H1 (cell line): ENCODE results near the gene SLC25A20. TPM values are rescaled to one million over a fixed set of nuclear protein-coding genes. Genes with fewer than 3 reads are reported as not detected.

Experiments used
- CTCF ChIA-PET: fragments of 300-600 bp; sonication (Branson Sonifier 250); formaldehyde crosslinking; loops from one replicate; lab custom pipeline; 2021; ENCODE audit not compliant: partially characterized antibody; lab: Charles Lee
- POLR2A ChIA-PET: fragments of 300-600 bp; sonication (Branson Sonifier 250); formaldehyde crosslinking; loops from one replicate; lab custom pipeline; 2021; ENCODE audit warnings: inconsistent platforms; ENCODE audit not compliant: partially characterized antibody; lab: Charles Lee
- DNase-seq, 2 experiments: peaks; one replicate each; pipeline versions ENCODE4 v3.0.0 to v3.0.0-alpha.2; 2010 to 2022; ENCODE audit warnings: low spot score in 2 of 2, low read depth in 1 of 2, mixed read lengths in 1 of 2
- FAIRE-seq: peaks from 2 replicates; lab custom pipeline; 2011; peaks lifted over from hg19 to GRCh38; lab: Jason Lieb, UNC
- H2AFZ ChIP-seq: 2 replicates; pipeline ENCODE4 v1.8.1; 2012; ENCODE audit warnings: low read length, inconsistent platforms
- H2AK5ac ChIP-seq: 2 replicates; pipeline ENCODE4 v1.6.1; 2013; ENCODE audit warnings: low read depth, low read length
- H2BK120ac ChIP-seq: replicated peaks from 2 replicates; pipeline ENCODE3; 2013; ENCODE audit warnings: low read depth, low read length, inconsistent platforms
- H2BK12ac ChIP-seq: 2 replicates; pipeline ENCODE4 v1.6.1; 2013; ENCODE audit warnings: low read depth, low read length
- H2BK15ac ChIP-seq: 2 replicates; pipeline ENCODE4 v1.6.1; 2013; ENCODE audit warnings: low read length
- H2BK20ac ChIP-seq: 2 replicates; pipeline ENCODE4 v1.6.1; 2013; ENCODE audit warnings: low read length
- H2BK5ac ChIP-seq: 2 replicates; pipeline ENCODE4 v1.6.1; 2013; ENCODE audit warnings: low read depth, low read length
- H3K14ac ChIP-seq: 2 replicates; pipeline ENCODE4 v1.6.1; 2013; ENCODE audit warnings: inconsistent platforms; ENCODE audit not compliant: insufficient read length
- H3K18ac ChIP-seq: 2 replicates; pipeline ENCODE4 v1.6.1; 2013; ENCODE audit warnings: low read length; ENCODE audit errors: extremely low read depth
- H3K23ac ChIP-seq: 2 replicates; pipeline ENCODE4 v1.6.1; 2013; ENCODE audit warnings: inconsistent platforms; ENCODE audit not compliant: insufficient read length
- H3K23me2 ChIP-seq: 2 replicates; pipeline ENCODE4 v1.6.1; 2013; ENCODE audit warnings: low read depth, low read length
- H3K27ac ChIP-seq: 2 replicates; pipeline ENCODE4 v1.6.1; 2011; ENCODE audit warnings: low read depth, low read length, inconsistent platforms
- H3K27me3 ChIP-seq, 4 experiments: replicated peaks in 1 of 4; 1 replicate in 1 of 4; 2 replicates in 3 of 4; pipeline versions ENCODE4 v1.6.1 to v1.8.1; 2011 to 2013; ENCODE audit warnings: low read length in 3 of 4, mild to moderate bottlenecking in 3 of 4, inconsistent platforms in 2 of 4, mixed read lengths in 2 of 4, moderate library complexity in 1 of 4; ENCODE audit not compliant: control insufficient read depth in 3 of 4, insufficient read depth in 3 of 4; ENCODE audit errors: extremely low read depth in 1 of 4
- H3K36me3 ChIP-seq, 4 experiments: 2 replicates each; pipeline versions ENCODE4 v1.6.1 to v1.8.1; 2011 to 2013; ENCODE audit warnings: mild to moderate bottlenecking in 4 of 4, low read length in 3 of 4, moderate library complexity in 2 of 4, control low read depth in 1 of 4, inconsistent platforms in 1 of 4; ENCODE audit not compliant: insufficient read depth in 4 of 4, control insufficient read depth in 2 of 4
- H3K4ac ChIP-seq: replicated peaks from 2 replicates; pipeline ENCODE3; 2013; ENCODE audit warnings: low read length, low read depth, mixed read lengths, inconsistent platforms; ENCODE audit not compliant: insufficient read length
- H3K4me1 ChIP-seq, 4 experiments: replicated peaks in 1 of 4; 1 replicate in 1 of 4; 2 replicates in 3 of 4; pipeline versions ENCODE4 v1.6.1 to v1.8.1; 2011 to 2013; ENCODE audit warnings: low read length in 3 of 4, inconsistent platforms in 2 of 4, mixed read lengths in 1 of 4; ENCODE audit not compliant: insufficient read depth in 4 of 4, control insufficient read depth in 3 of 4
- H3K4me2 ChIP-seq, 2 experiments: 2 replicates each; pipeline versions ENCODE4 v1.6.1 to v1.8.1; 2011 to 2013; ENCODE audit warnings: low read depth in 2 of 2, low read length in 2 of 2, control low read depth in 1 of 2, inconsistent platforms in 1 of 2, mild to moderate bottlenecking in 1 of 2; ENCODE audit not compliant: insufficient read depth in 1 of 2
- H3K4me3 ChIP-seq, 4 experiments: fragments of 200-600, 300-600 bp in 1 of 4; sonication (generic), shearing (Covaris generic), sonication (Bioruptor Twin) in 1 of 4; 2 replicates each; pipeline versions ENCODE4 v1.5.1 to v1.8.1; 2011 to 2016; ENCODE audit warnings: low read length in 4 of 4, low read depth in 3 of 4, control low read depth in 2 of 4, inconsistent platforms in 2 of 4, mild to moderate bottlenecking in 2 of 4, mixed read lengths in 1 of 4, moderate library complexity in 1 of 4; ENCODE audit not compliant: insufficient read depth in 2 of 4; ENCODE audit errors: extremely low read depth in 1 of 4
- H3K56ac ChIP-seq: replicated peaks from 2 replicates; pipeline ENCODE3; 2013; ENCODE audit warnings: low read depth, mild to moderate bottlenecking, mixed read lengths, low read length, inconsistent platforms; ENCODE audit not compliant: insufficient read length
- H3K79me1 ChIP-seq: 2 replicates; pipeline ENCODE4 v1.6.1; 2013; ENCODE audit warnings: low read depth, low read length, control low read depth
- H3K79me2 ChIP-seq, 2 experiments: 2 replicates each; pipeline versions ENCODE4 v1.6.1 to v1.8.1; 2012 to 2013; ENCODE audit warnings: low read length in 2 of 2, mild to moderate bottlenecking in 2 of 2, inconsistent platforms in 1 of 2; ENCODE audit not compliant: insufficient read depth in 2 of 2, control insufficient read depth in 1 of 2
- H3K9ac ChIP-seq, 4 experiments: replicated peaks in 1 of 4; 1 replicate in 1 of 4; 2 replicates in 3 of 4; pipeline versions ENCODE4 v1.6.1 to v1.8.1; 2011 to 2013; ENCODE audit warnings: low read depth in 3 of 4, low read length in 3 of 4, control low read depth in 2 of 4, mild to moderate bottlenecking in 2 of 4, moderate library complexity in 2 of 4, inconsistent platforms in 1 of 4; ENCODE audit errors: extremely low read depth in 1 of 4
- H3K9me3 ChIP-seq, 2 experiments: 2 replicates each; pipeline versions ENCODE4 v1.6.1 to v1.8.1; 2012 to 2013; ENCODE audit warnings: mild to moderate bottlenecking in 2 of 2, moderate library complexity in 2 of 2, control low read depth in 1 of 2, inconsistent platforms in 1 of 2, low read depth in 1 of 2, low read length in 1 of 2, mixed read lengths in 1 of 2; ENCODE audit not compliant: insufficient read depth in 2 of 2
- H4K20me1 ChIP-seq, 2 experiments: replicated peaks in 1 of 2; 2 replicates each; pipeline versions ENCODE3 to v1.8.1; 2011 to 2013; ENCODE audit warnings: inconsistent platforms in 2 of 2, low read length in 2 of 2, mild to moderate bottlenecking in 1 of 2; ENCODE audit not compliant: insufficient read depth in 2 of 2, control insufficient read depth in 1 of 2
- H4K5ac ChIP-seq: 2 replicates; pipeline ENCODE4 v1.6.1; 2013; ENCODE audit warnings: low read length, low read depth, mixed read lengths, inconsistent platforms; ENCODE audit not compliant: insufficient read length
- H4K8ac ChIP-seq: 2 replicates; pipeline ENCODE4 v1.8.0; 2013; ENCODE audit warnings: mild to moderate bottlenecking, moderate library complexity, low read length, inconsistent platforms; ENCODE audit not compliant: insufficient read depth; ENCODE audit errors: extremely low read depth
- H4K91ac ChIP-seq: replicated peaks from 2 replicates; pipeline ENCODE3; 2013; ENCODE audit warnings: low read length, mixed read lengths, inconsistent platforms; ENCODE audit not compliant: insufficient read length
- EGR1 ChIP-seq: IDR thresholded peaks from 2 replicates; pipeline ENCODE4 v1.6.1; 2011; ENCODE audit warnings: low read depth, low read length, borderline replicate concordance
- MAFK ChIP-seq: IDR thresholded peaks from 2 replicates; pipeline ENCODE4 v1.6.1; 2012; ENCODE audit warnings: low read depth, mild to moderate bottlenecking, improper control_type of control experiment, low read length
- POLR2AphosphoS5 ChIP-seq: IDR thresholded peaks from 2 replicates; pipeline ENCODE4 v1.6.1; 2011; ENCODE audit warnings: low read depth, low read length
- RNF2 ChIP-seq: fragments of 200-900, 300-1000 bp; sonication (generic); IDR thresholded peaks from 2 replicates; pipeline ENCODE4 v1.7.1; 2016; ENCODE audit warnings: borderline replicate concordance, low read depth, mild to moderate bottlenecking, antibody characterized with exemption, low read length; ENCODE audit not compliant: poor library complexity, severe bottlenecking; ENCODE audit errors: missing control alignments
- RXRA ChIP-seq: IDR thresholded peaks from 2 replicates; pipeline ENCODE4 v1.6.1; 2011; ENCODE audit warnings: low read depth, mild to moderate bottlenecking, low read length, moderate library complexity; ENCODE audit not compliant: insufficient read depth
- SIRT6 ChIP-seq: IDR thresholded peaks from one replicate; pipeline ENCODE4 v1.7.1; 2012; ENCODE audit warnings: low read length, inconsistent platforms
- SP4 ChIP-seq: IDR thresholded peaks from 2 replicates; pipeline ENCODE4 v1.6.1; 2012; ENCODE audit warnings: low read length, inconsistent platforms
- TBP ChIP-seq: IDR thresholded peaks from 2 replicates; pipeline ENCODE4 v1.6.1; 2011; ENCODE audit warnings: low read depth, low read length, improper control_type of control experiment
- TCF12 ChIP-seq: IDR thresholded peaks from 2 replicates; pipeline ENCODE4 v1.6.1; 2011; ENCODE audit warnings: low read depth, mild to moderate bottlenecking, low read length
- YY1 ChIP-seq: IDR thresholded peaks from 2 replicates; pipeline ENCODE4 v1.6.1; 2011; ENCODE audit warnings: low read depth, mild to moderate bottlenecking, low read length
- WGBS, 2 experiments: shearing (Covaris generic) in 1 of 2; methylation state at CpG; one replicate each; pipeline versions ENCODE4 v1.1.6 to v1.1.7; 2013 to 2015; ENCODE audit warnings: low lambda C conversion rate in 2 of 2, mixed read lengths in 2 of 2, inconsistent platforms in 1 of 2, low coverage in 1 of 2, missing lambda C conversion rate in 1 of 2; ENCODE audit not compliant: insufficient replicate concordance in 2 of 2, insufficient coverage in 1 of 2, insufficient read length in 1 of 2; ENCODE audit errors: extremely low coverage in 1 of 2, missing lambda C conversion rate in 1 of 2; 5-methylcytosine and 5-hydroxymethylcytosine counted together
- polyA plus RNA-seq, 7 experiments: library from polyadenylated mRNA; depleted of rRNA in 3 of 7; stranded (reverse) in 5 of 7; unstranded in 2 of 7; fragments of >200 nt in 5 of 7; fragments of 200-250 nt in 2 of 7; gene quantifications; 1 replicate in 5 of 7; 2 replicates in 1 of 7; 4 replicates in 1 of 7; pipeline versions ENCODE4 v1.2.1 to v1.2.3, GENCODE V29; 2011 to 2013; ENCODE audit warnings: missing spikeins in 2 of 7, mixed read lengths in 2 of 7
- total RNA-seq: library from RNA; stranded (reverse); fragmentation: NEBNext Ultra II Directional; extraction: Animal tissue kit (Norgen Biotek cat#: 25700); gene quantifications from 2 replicates; pipeline ENCODE4 v1.2.1, GENCODE V29; 2021
- TF ChIP-seq, protein P1 (sequence below): IDR thresholded peaks from 2 replicates; pipeline ENCODE4 v1.6.1; 2011; ENCODE audit warnings: low read length, improper control_type of control experiment

Gene SLC25A20
- total and polyA plus RNA-seq, 2 of the 8 experiments (the other 6 are each of a cell fraction or from before 2014, with no cell fraction given) = 3.8 to 4.0 TPM

DNA sequence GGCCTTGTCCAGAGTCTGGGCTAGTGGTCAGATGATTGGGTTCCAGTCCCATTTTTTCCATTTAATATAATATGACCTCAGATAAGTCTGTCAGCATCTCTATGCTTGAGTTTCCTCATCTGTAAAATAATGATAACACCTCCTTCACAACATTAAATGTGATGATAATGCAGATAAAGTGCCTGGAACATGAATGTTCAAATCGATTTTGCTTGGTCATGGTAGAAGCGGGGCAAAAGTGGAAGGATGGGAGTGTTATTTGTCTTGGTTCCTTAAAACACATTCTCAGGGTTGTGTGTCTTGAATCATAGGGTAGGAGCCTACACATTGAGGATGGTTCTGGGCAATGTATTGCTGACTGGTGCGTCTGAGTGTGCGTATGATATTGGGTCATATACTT is 36.8 kb upstream of the SLC25A20 start:
- H4K5ac ChIP-seq = no peak overlapping the region
- H2BK12ac ChIP-seq = no peak overlapping the region
- H4K8ac ChIP-seq = no peak overlapping the region
- peaks cover 9 to 70% of the 10 kb centered on the region in 2 experiments for H3K79me2 ChIP-seq
- H2BK120ac ChIP-seq = no peak overlapping the region
- no peak overlapping the region for H3K4me3 ChIP-seq
- no peak overlapping the region for H2BK20ac ChIP-seq
- H3K18ac ChIP-seq = no peak overlapping the region
- no peak overlapping the region for H3K14ac ChIP-seq
- FAIRE-seq = no peak
- H3K79me1 ChIP-seq = peaks cover 12% of the 10 kb centered on the region
- peaks cover 4 to 10% of the 10 kb centered on the region in 2 experiments for H4K20me1 ChIP-seq
- no peak overlapping the region for H2BK5ac ChIP-seq
- no peak for DNase-seq
- H4K91ac ChIP-seq = no peak overlapping the region
- CTCF ChIA-PET = interaction anchor here (0.7 kb wide), 1 partner anchor 1180 kb away, joined by 4 read pairs; no protein-coding TSS in a partner anchor
- no peak overlapping the region for H3K23ac ChIP-seq
- no peaks in the 10 kb centered on the region for H3K9me3 ChIP-seq
- H2AK5ac ChIP-seq = no peak overlapping the region
- H2AFZ ChIP-seq = no peak overlapping the region
- POLR2A ChIA-PET = no interaction called here
- H3K4me2 ChIP-seq = no peak overlapping the region
- H3K56ac ChIP-seq = no peak overlapping the region
- no peak overlapping the region for H3K4ac ChIP-seq
- H3K9ac ChIP-seq = no peak overlapping the region
- H2BK15ac ChIP-seq = no peak overlapping the region
- no peaks in the 10 kb centered on the region for H3K27me3 ChIP-seq
- H3K23me2 ChIP-seq = no peaks in the 10 kb centered on the region
- 92% methylated on average over 4 of the region's 4 CpGs; no CpG with 5 or more reads in 1 of the 2 experiments for WGBS, 2 experiments
- H3K36me3 ChIP-seq = peaks cover 0 to 19% (median 4%) of the 10 kb centered on the region in 4 experiments; a peak in 6 of 8 replicates
- H3K27ac ChIP-seq = no peak overlapping the region
- H3K4me1 ChIP-seq = no peaks in the 10 kb centered on the region
- TF ChIP-seq SP4 (no peak), TBP (no peak), POLR2AphosphoS5 (no peak), MAFK (no peak), SIRT6 (no peak), RNF2 (no peak), YY1 (no peak), RXRA (no peak), EGR1 (no peak), TCF12 (no peak)
- TF ChIP-seq, protein P1, sequence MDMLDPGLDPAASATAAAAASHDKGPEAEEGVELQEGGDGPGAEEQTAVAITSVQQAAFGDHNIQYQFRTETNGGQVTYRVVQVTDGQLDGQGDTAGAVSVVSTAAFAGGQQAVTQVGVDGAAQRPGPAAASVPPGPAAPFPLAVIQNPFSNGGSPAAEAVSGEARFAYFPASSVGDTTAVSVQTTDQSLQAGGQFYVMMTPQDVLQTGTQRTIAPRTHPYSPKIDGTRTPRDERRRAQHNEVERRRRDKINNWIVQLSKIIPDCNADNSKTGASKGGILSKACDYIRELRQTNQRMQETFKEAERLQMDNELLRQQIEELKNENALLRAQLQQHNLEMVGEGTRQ = no peak
